EH (cell line): ENCODE results near the gene SLC39A7.

ENCODE experiments used
- DNase-seq: peaks from one replicate; pipeline ENCODE4 v3.0.0-alpha.2; 2015; ENCODE audit warnings: low read depth

SLC39A7 gene

DNA sequence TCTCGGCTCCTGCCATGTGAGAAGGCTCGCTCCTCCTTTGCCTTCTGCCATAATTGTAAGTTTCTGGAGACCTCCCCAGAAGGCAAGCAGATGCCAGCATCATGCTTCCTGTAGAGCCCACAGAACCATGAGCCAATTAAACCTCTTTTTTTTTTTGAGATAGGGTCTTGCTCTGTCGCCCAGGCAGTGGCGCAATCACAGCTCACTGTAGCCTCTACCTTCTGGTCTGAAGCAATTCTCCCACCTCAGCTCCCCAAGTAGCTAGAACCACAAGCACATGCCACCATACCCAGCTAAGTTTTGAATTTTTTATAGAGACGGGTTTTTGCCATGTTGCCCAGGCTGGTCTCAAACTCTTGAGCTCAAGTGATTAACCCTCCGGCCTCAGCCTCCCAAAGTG is 36.2 kb downstream of the SLC39A7 start:
- no peak for DNase-seq

DNA sequence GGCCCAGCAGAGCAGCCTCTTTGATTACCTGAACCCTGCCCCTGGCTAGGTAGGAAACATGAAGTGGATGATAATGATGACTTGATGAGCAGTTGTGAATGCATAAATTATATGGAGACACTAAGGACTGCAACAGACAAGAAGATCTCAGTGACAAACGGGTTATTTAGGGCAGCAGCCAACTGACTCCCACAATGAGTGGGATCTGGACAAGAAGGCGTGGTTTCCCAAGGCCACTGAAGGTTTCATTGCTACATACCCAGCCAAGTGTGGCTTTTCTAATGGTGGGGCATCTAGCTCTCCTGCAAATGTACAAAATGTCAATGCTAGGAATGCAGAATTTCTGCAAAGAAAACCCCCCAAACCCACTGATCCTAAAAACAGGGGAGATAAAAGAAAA is 37.1 kb downstream of the SLC39A7 start:
- DNase-seq, result no peak

DNA sequence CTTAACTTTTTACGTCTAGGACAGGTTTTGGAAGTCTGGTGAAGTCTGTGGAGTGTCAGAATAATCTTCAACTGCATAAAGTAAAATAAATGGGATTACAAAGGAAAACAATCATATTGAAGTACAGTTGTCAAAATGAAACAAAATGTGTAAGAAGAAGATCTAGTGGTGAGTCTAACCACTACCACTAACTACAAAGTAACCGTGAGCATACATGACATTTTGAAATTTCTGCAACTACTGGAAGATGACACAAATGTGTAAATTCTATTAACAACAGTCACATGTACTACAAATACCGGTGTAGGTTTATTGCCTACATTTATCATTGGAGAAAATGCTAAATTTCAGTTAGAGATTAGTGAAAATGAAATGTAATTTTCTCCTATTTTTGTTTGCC is 41.3 kb downstream of the SLC39A7 start:
- no peak for DNase-seq

DNA sequence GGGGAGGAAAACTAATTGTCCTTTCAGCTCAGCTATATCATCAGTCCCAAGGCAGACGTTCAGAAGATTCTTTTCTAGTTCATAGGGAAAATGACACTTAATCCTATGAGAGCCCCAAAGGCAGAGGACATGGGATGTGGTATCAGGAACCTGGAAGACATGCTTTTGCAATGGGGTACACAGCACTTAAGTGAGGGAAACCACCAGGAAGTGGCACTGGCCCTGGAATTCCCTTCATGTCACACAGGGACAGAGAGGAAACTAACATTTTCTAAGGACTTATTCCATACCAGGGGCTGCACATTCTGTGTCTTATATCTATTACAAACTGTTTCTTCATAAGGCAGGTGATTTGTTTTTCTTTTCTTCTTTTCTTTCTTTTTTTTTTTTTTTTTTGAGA is 42.8 kb downstream of the SLC39A7 start:
- no peak for DNase-seq

DNA sequence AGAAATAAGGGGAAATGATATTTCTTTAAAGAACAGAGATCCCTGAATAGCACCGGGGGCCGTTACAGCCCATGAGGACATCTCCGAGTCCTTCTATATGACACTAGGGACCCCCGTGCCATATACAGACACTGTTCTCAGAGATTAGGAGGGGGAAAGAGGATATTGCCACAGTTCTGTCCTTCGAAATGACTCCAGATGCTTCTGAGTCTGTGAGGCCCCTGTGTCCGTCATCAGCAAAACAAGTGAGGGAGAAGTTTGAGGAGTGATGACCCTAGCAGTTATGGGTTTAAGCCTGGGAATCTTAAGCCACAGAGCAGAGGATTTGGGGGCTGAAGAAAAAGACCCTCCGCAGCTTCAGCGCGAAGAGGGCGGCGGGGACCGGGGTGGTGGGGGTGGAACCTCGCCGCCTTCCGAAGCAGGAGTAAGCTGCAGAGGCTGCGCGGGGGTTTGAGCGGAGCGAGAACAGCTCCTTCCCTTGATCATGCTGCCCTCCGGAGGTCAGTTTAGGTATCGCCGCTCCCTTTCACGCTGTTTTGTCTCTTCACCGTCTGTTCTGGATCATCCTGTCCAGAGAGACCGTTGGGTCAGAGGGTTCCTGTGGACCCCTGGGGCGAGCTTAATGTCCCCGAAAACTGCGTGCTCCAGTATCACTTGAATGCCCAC is 47.4 kb downstream of the SLC39A7 start:
- DNase-seq, result peak; percentile 87

DNA sequence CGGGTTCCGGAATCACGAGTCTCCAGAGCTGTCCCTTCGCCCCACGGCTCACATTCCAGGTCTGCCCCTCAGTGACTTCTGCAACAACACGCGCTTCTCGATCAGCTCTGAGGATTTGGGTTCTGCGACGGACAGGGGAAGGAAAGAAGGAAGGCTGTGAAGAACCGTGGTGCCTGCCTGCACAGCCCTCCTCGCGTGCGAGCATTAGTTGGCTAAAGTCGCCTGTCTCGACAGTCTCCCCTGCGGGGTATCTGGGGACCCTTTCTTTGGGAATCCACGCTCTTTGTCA is 47.9 kb downstream of the SLC39A7 start:
- peak; percentile 65 for DNase-seq

DNA sequence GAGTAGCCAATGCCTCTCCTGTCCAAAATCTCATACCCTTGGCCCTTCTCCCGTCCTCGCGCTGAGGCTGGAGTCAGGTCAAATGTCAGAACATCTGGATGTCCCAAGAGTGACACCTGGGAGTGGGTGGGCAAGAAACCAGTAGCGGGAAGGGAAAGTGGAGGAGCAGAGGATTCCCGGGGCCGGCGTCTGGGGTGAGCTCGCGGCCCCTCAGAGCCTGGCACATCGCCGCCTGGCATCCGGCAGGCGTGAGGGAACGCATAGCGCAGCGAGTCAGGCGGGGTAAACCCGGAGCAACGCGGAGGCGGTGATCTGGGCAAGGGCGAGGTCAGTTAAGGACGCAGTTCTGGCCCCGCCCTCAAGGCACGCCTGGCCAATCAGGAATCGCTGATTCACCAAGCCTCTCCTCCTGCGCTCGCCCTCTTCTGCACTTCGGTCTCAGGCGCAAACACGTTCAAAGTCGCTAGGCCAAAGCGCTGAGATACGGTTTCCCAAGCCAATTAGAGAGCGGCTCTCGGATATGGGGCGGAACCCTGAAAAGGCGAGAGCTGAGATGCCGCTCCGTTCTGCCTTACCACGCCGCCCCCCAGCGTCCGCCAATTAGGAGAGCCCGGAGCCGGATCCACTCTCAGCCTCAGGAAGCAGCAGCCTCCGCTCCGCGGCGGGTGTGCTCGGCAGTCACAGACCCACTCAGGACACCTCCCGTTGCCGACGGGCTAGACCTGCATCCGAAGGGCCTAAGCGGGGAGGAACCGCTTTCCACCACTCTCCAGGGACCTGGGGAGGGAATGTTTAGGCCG is 48.5 kb downstream of the SLC39A7 start:
- DNase-seq, result peak; percentile 100

DNA sequence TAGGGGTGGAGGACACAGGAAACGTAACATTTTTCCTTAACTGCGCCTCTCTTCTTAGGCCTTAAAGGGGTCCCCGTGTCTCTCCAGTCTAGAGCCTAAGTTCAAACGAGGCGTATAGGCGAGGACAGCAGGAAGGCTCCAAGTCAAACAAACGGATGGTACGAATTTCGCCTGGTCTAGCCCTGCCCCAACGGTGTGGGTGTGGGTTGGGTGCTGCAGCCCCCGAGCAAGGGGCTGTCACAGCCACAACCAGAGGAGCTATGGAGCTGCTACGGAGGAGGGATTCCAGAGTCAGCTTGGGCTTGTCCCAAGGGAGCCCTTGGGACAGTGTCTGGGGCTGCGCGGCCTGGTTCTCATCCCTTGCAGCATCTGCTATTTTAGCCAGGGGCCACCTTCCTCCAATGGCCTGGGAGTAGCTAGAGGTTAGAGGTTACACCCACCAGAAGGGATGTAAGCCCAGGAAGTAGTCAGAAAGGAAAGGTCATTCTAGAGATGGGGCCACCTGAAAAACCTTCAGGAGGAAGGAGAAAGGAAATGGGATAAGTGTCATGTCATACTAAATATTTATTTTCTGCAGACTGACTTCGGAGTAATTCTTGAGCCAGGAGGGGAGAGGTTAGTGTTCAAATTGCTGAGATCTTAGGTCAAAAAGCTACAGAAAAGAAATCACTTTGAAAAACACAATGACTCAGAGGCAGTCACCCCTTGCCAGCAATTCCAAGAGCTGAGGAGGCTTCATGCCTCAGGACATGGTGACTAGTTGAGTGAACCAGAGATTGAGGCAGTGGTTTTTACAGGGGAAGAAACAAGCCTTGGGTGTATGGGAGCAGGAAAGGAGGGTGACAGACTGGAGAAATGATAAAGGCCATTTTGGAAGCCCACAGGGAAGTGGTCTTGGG is 49.3 kb downstream of the SLC39A7 start:
- peak; percentile 96 for DNase-seq

DNA sequence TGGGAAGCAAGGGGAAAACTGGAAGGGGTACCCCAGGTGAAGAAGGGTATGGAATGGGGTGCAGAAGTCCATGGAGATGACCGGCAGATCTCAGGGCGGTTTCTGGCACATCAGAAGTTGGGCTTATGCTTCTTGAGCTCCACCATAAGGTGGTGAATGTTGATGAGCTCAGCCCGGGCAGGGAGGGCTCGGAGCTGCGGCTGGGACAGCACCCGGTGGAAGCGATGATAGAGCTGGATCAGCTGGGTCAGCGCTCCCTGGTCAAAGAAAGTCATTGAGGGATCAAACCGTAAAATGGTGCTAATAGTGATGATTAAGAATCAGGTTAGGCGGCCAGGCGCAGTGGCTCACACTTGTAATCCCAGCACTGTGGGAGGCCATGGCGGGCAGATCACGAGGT is 50.1 kb downstream of the SLC39A7 start:
- DNase-seq, result no peak

DNA sequence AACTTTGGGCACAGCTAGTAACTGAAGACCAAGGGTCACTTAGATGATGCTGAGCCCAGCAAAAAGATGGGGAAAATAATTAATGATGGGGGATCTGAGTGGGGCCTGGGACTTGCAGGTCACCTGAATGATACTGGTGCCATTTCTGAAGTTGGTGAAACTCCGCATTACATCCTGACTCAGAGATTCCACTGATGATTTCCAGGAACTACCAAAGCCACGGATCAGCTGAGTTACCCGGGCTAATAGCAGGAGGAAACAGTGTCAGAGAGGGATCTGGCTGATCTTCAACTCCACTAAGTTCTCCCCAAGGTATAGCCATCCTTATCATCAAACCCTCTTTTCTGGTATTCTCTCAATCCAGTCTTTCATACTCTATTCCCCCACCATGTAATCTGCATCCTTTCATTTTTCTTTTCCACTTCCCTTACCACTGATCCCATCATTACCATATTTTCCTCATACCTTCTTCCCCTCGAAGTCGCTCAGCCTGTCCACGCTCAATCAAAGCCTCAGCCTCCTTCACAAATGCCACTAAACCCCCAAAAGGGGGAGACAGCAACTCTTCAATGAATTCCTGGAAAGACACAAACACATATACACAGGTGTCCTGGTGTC is 50.8 kb downstream of the SLC39A7 start:
- DNase-seq, result peak; percentile 57

DNA sequence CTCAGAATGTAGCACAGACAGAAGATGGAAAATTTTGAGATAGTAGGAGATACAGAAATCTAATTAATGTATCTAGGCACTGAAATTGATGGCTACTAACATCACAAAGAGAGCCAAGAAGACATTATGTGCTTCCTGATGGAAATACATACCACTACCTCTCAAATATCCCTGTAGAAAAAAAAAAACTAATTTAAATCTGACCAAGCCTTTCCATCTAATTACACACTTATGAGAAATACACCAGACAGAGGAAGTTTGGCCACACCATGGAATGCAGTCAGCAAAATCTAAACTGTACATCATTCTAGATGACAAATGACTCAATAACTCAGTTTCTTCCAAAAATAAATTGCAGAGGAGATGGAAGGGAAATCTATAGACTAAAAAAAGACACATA is 52.1 kb downstream of the SLC39A7 start:
- peak; percentile 83 for DNase-seq
